ENCODE results near the gene DDX41. TPM values are rescaled to one million over a fixed set of nuclear protein-coding genes. Genes with fewer than 3 reads are reported as not detected.

Gene DDX41
- total and polyA plus RNA-seq, 2 donors (not counting 1 experiment from before 2014, with no cell fraction given) = 110 to 168 TPM

DNA sequence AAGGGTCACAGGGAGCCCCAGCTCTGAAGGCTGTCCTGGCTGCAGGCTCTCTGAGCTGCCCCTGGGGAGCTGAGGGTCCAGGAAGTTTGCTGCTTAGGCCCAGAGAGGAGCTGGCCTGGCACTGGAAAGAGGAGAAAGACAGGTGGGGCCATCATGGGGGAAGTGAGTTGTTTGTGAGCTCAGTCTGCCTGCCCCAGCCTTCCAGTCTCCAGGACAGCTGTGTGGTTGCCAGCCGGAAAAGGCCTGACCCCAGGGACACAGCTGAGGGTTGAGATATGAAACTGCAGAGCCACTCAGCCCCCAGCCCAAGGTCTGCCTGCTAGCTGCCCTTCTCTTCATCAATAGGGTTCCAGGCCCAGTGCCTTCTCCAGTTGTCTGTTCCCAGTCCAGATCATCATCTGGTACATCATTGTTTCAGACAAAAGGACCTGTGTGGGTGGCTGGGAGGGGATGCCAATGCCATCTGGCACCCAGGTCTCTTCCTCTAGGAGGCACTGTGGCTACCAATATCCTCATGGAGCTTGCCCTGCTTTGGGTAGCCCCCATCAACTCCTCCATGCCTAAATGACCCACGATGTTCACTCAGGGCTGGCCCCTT, 4.3 kb upstream of the DDX41 start:
- no peak overlapping the region for H3K4me3 Mint-ChIP-seq
- no peak overlapping the region for H3K27ac Mint-ChIP-seq
- Histone ChIP-seq H3K9me3 (ENCODE audit: control extremely low read depth in 1 of 3, control insufficient read depth in 2 of 3, insufficient read depth in 1 of 3, low read length in 2 of 3) (no peaks in the 10 kb centered on the region), H3K4me1 (ENCODE audit: control insufficient read depth in 2 of 2, insufficient read depth in 2 of 2, low read length in 2 of 2) (peaks cover 2 to 21% of the 10 kb centered on the region in 2 donors), H2AFZ (ENCODE audit: insufficient read depth, low read depth, low read length, poor library complexity, severe bottlenecking) (no peak overlapping the region), H3K9ac (ENCODE audit: low read length) (no peak overlapping the region), H3K4me3 (ENCODE audit: control extremely low read depth in 1 of 5, extremely low read depth in 1 of 5, insufficient read depth in 1 of 5, low read depth in 2 of 5, low read length in 4 of 5) (no peak overlapping the region), H3K27ac (ENCODE audit: low read length in 2 of 2) (no peak overlapping the region), H3K79me2 (ENCODE audit: control insufficient read depth, insufficient read depth, low read length) (peaks cover 39% of the 10 kb centered on the region), H3K4me2 (replicated peaks; ENCODE audit: low read depth, low read length, poor library complexity, severe bottlenecking) (no peak overlapping the region), H4K20me1 (ENCODE audit: control insufficient read depth, insufficient read depth, low read length, poor library complexity, severe bottlenecking) (peaks cover 23% of the 10 kb centered on the region), H3K36me3 (replicated peaks in 1 of 2; ENCODE audit: control extremely low read depth in 1 of 2, control insufficient read depth in 1 of 2, extremely low read depth in 1 of 2, insufficient read depth in 2 of 2, low read length in 1 of 2) (peaks cover 0 to 49% of the 10 kb centered on the region in 2 experiments), H3K27me3 (replicated peaks in 1 of 4; ENCODE audit: control extremely low read depth in 1 of 4, control insufficient read depth in 3 of 4, insufficient read depth in 4 of 4, low read length in 3 of 4) (no peaks in the 10 kb centered on the region)
- no peaks in the 10 kb centered on the region for H3K27me3 Mint-ChIP-seq
- ATAC-seq (ENCODE audit: low read depth) = no peak
- WGBS (ENCODE audit: insufficient coverage) = 96% methylated on average over 2 of the region's 2 CpGs
- ChIA-PET CTCF (interaction anchor here (1.3 kb wide), 2 partner anchors 117 to 119 kb away, joined by 3 read pairs; no protein-coding TSS in a partner anchor), POLR2A (interaction anchor here (0.6 to 1.2 kb wide), 2 partner anchors 13 to 598 kb away, joined by 3 read pairs; no protein-coding TSS in a partner anchor)
- intact Hi-C loops (cut with micrococcal nuclease) = no loop called here
- H3K9me3 Mint-ChIP-seq (ENCODE audit: insufficient read depth) = no peaks in the 10 kb centered on the region
- TF ChIP-seq EZH2 (IDR thresholded peaks at IDR 0.05; ENCODE audit: borderline replicate concordance, insufficient read depth, low read depth, low read length, poor library complexity, severe bottlenecking) = no peak
- TF ChIP-seq, protein P1, sequence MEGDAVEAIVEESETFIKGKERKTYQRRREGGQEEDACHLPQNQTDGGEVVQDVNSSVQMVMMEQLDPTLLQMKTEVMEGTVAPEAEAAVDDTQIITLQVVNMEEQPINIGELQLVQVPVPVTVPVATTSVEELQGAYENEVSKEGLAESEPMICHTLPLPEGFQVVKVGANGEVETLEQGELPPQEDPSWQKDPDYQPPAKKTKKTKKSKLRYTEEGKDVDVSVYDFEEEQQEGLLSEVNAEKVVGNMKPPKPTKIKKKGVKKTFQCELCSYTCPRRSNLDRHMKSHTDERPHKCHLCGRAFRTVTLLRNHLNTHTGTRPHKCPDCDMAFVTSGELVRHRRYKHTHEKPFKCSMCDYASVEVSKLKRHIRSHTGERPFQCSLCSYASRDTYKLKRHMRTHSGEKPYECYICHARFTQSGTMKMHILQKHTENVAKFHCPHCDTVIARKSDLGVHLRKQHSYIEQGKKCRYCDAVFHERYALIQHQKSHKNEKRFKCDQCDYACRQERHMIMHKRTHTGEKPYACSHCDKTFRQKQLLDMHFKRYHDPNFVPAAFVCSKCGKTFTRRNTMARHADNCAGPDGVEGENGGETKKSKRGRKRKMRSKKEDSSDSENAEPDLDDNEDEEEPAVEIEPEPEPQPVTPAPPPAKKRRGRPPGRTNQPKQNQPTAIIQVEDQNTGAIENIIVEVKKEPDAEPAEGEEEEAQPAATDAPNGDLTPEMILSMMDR (IDR thresholded peaks at IDR 0.05) = no peak
- DNase-seq = no peak
- peaks cover 35% of the 10 kb centered on the region for H3K4me1 Mint-ChIP-seq

DNA sequence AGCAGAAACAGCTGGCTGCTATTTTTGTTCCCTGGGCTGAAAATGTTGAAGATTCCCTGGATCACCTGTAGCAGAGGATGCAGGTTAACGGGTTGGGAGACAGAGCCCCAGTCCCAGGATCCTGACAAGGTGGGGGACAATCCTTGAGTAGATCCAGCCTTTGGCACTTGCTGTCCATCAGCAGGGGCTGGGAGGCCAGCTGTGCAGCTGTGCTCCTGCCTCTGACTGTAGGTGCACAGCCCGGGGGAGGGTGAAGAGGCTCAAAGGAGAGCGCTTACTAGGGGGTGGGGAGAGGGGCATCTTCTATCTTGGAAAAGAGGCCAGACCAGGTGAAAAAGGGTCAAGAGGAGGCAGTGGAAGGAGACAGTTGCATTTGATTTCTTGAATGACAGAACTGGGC, 3.5 kb upstream of the DDX41 start:
- CTCF ChIA-PET = no interaction called here
- Histone ChIP-seq H4K20me1 (ENCODE audit: control insufficient read depth, insufficient read depth, low read length, poor library complexity, severe bottlenecking) (peaks cover 26% of the 10 kb centered on the region), H2AFZ (ENCODE audit: insufficient read depth, low read depth, low read length, poor library complexity, severe bottlenecking) (no peak overlapping the region), H3K4me2 (replicated peaks; ENCODE audit: low read depth, low read length, poor library complexity, severe bottlenecking) (no peak overlapping the region), H3K4me3 (ENCODE audit: control extremely low read depth in 1 of 5, extremely low read depth in 1 of 5, insufficient read depth in 1 of 5, low read depth in 2 of 5, low read length in 4 of 5) (no peak overlapping the region), H3K27ac (ENCODE audit: low read length in 2 of 2) (no peak overlapping the region), H3K79me2 (ENCODE audit: control insufficient read depth, insufficient read depth, low read length) (peaks cover 39% of the 10 kb centered on the region), H3K36me3 (replicated peaks in 1 of 2; ENCODE audit: control extremely low read depth in 1 of 2, control insufficient read depth in 1 of 2, extremely low read depth in 1 of 2, insufficient read depth in 2 of 2, low read length in 1 of 2) (peaks cover 0 to 47% of the 10 kb centered on the region in 2 experiments), H3K9ac (ENCODE audit: low read length) (no peak overlapping the region), H3K27me3 (replicated peaks in 1 of 4; ENCODE audit: control extremely low read depth in 1 of 4, control insufficient read depth in 3 of 4, insufficient read depth in 4 of 4, low read length in 3 of 4) (no peaks in the 10 kb centered on the region), H3K4me1 (ENCODE audit: control insufficient read depth in 2 of 2, insufficient read depth in 2 of 2, low read length in 2 of 2) (peaks cover 7 to 27% of the 10 kb centered on the region in 2 donors), H3K9me3 (ENCODE audit: control extremely low read depth in 1 of 3, control insufficient read depth in 2 of 3, insufficient read depth in 1 of 3, low read length in 2 of 3) (no peaks in the 10 kb centered on the region)
- POLR2A ChIA-PET = interaction anchor here (0.6 kb wide), 1 partner anchor 598 kb away, joined by 3 read pairs; no protein-coding TSS in a partner anchor
- H3K4me1 Mint-ChIP-seq = peaks cover 42% of the 10 kb centered on the region
- no peak for ATAC-seq (ENCODE audit: low read depth)
- no peak overlapping the region for H3K4me3 Mint-ChIP-seq
- H3K9me3 Mint-ChIP-seq (ENCODE audit: insufficient read depth) = no peaks in the 10 kb centered on the region
- H3K27me3 Mint-ChIP-seq = no peaks in the 10 kb centered on the region
- TF ChIP-seq EZH2 (IDR thresholded peaks at IDR 0.05; ENCODE audit: borderline replicate concordance, insufficient read depth, low read depth, low read length, poor library complexity, severe bottlenecking) = no peak
- TF ChIP-seq, protein P1 (IDR thresholded peaks at IDR 0.05) = no peak
- intact Hi-C loops (cut with micrococcal nuclease) = no loop called here
- no peak for DNase-seq
- peak overlapping the region; percentile 2 for H3K27ac Mint-ChIP-seq
- 90% methylated on average over 3 of the region's 3 CpGs for WGBS (ENCODE audit: insufficient coverage)

Data from B cell (primary cell).